OCI-LY7 (cell line): Measurements from ENCODE around the gene VCP. TPM values are rescaled to one million over a fixed set of nuclear protein-coding genes. Genes with fewer than 3 reads are reported as not detected.

Source experiments
- BruUV-seq: library from RNA; stranded (reverse); fragments of 400-500 nt; replicated peaks from 2 replicates; lab custom pipeline; 2021; lab: Mats Ljungman, UMichigan
- CTCF ChIA-PET: fragments of 300-600 bp; sonication (Branson Sonifier 250); formaldehyde crosslinking; loops from one replicate; lab custom pipeline; 2022; ENCODE audit warnings: antibody characterized with exemption; ENCODE audit not compliant: unreplicated experiment; lab: Charles Lee
- POLR2A ChIA-PET: fragments of 300-600 bp; sonication (Branson Sonifier 250); formaldehyde crosslinking; loops from one replicate; lab custom pipeline; 2022; ENCODE audit warnings: antibody characterized with exemption; lab: Charles Lee
- DNase-seq: peaks from one replicate; pipeline ENCODE4 v3.0.0-alpha.2; 2015; ENCODE audit warnings: low spot score
- H2AFZ ChIP-seq: fragments of 200-600 bp; sonication (generic), shearing (Covaris generic); 2 replicates; pipeline ENCODE4 v1.6.1; 2014; ENCODE audit warnings: mild to moderate bottlenecking, antibody characterized with exemption, low read length, moderate library complexity
- H3K27ac ChIP-seq: fragments of 200-600 bp; sonication (generic); 2 replicates; pipeline ENCODE4 v1.5.1; 2014; ENCODE audit warnings: mixed run types, low read depth, mild to moderate bottlenecking, moderate library complexity, low read length, inconsistent platforms; ENCODE audit not compliant: poor library complexity, severe bottlenecking
- H3K36me3 ChIP-seq: fragments of 200-600 bp; sonication (generic); 2 replicates; pipeline ENCODE4 v1.6.1; 2014; ENCODE audit warnings: mild to moderate bottlenecking, antibody characterized with exemption, low read length, moderate library complexity, mixed read lengths; ENCODE audit not compliant: insufficient read depth
- H3K4me1 ChIP-seq: fragments of 200-600 bp; sonication (generic); 2 replicates; pipeline ENCODE4 v1.5.1; 2014; ENCODE audit warnings: mild to moderate bottlenecking, low read length; ENCODE audit not compliant: insufficient read depth, poor library complexity, severe bottlenecking
- H3K4me2 ChIP-seq: fragments of 200-600 bp; sonication (generic); 2 replicates; pipeline ENCODE4 v1.6.1; 2014; ENCODE audit warnings: mild to moderate bottlenecking, low read length
- H3K4me3 ChIP-seq: fragments of 200-600 bp; sonication (generic); 2 replicates; pipeline ENCODE4 v1.5.1; 2014; ENCODE audit warnings: mild to moderate bottlenecking, low read depth, low read length; ENCODE audit not compliant: poor library complexity, severe bottlenecking
- H3K79me2 ChIP-seq: fragments of 200-600 bp; sonication (generic); 2 replicates; pipeline ENCODE4 v1.6.1; 2016; ENCODE audit warnings: low read depth, mild to moderate bottlenecking, low read length, moderate library complexity, mixed read lengths; ENCODE audit not compliant: insufficient read depth
- H3K9me2 ChIP-seq: fragments of 200-600 bp; sonication (generic); 2 replicates; pipeline ENCODE4 v1.6.1; 2016; ENCODE audit warnings: mild to moderate bottlenecking, low read length, mixed read lengths; ENCODE audit not compliant: insufficient read depth
- H3K9me3 ChIP-seq: fragments of 200-600 bp; sonication (generic); 2 replicates; pipeline ENCODE4 v1.6.1; 2014; ENCODE audit warnings: mild to moderate bottlenecking, mixed run types, low read length, mixed read lengths
- H4K20me1 ChIP-seq: fragments of 200-600 bp; sonication (generic); 2 replicates; pipeline ENCODE4 v1.6.1; 2014; ENCODE audit warnings: mild to moderate bottlenecking, antibody characterized with exemption, low read length, moderate library complexity, mixed read lengths; ENCODE audit not compliant: insufficient read depth
- CTCF ChIP-seq: fragments of 200-600 bp; sonication (generic); conservative IDR thresholded peaks from 2 replicates; pipeline ENCODE4 v1.5.1; 2014; ENCODE audit warnings: mild to moderate bottlenecking, antibody characterized with exemption, low read length, moderate library complexity, mixed read lengths
- EZH2phosphoT487 ChIP-seq: fragments of 200-600 bp; sonication (generic); IDR thresholded peaks from 2 replicates; pipeline ENCODE4 v1.6.1; 2018; ENCODE audit warnings: low read depth, borderline replicate concordance, mild to moderate bottlenecking, mixed run types, antibody characterized with exemption, low read length, moderate library complexity, mixed read lengths
- intact Hi-C: fragments of 100-400 bp; cut with micrococcal nuclease; formaldehyde crosslinking; loops from one replicate; pipeline ENCODE4 v1.10.0; 2022; ENCODE audit not compliant: unreplicated experiment
- total RNA-seq, 2 experiments: library from RNA; depleted of rRNA in 1 of 2; stranded (reverse); fragments of >200 nt in 1 of 2; shearing (Covaris generic) in 1 of 2; gene quantifications; 2 replicates each; pipeline ENCODE4 v1.2.3, GENCODE V29; 2014 to 2022

The VCP gene
- total RNA-seq, 2 experiments from 2014 or later, result 187 to 200 TPM

DNA sequence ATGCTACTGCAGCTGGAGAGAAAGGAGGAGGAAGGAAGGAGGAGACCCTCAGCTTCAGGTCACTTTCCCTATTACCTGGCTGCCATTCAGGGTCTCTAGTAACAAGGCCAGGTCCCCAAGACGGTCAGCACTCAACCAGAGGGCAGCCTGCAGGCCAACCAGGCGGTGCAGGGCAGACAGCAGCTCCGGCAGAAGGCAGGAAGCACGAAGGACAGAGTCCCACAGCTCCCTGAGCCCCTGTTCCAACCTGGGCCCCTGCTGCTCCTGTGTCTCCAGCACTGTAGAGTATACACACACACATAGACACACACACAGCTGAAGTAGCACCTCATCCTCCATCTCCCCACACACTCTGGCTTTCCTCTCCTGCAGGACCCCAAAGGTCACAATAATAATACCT, 5.6 kb upstream of the VCP start:
- H3K27ac ChIP-seq, result no peak overlapping the region
- no peaks in the 10 kb centered on the region for H3K9me2 ChIP-seq
- H2AFZ ChIP-seq, result no peak overlapping the region
- H3K9me3 ChIP-seq, result no peaks in the 10 kb centered on the region
- peaks cover 29% of the 10 kb centered on the region for H3K4me1 ChIP-seq
- intact Hi-C loops, result loop anchor here (10.0 kb wide), 2 partner anchors 527 to 657 kb away; partner anchors contain the start of genes CREB3, TESK1 and TLN1
- no peak for DNase-seq
- H3K4me2 ChIP-seq, result peak overlapping the region; percentile 99
- peaks cover 12% of the 10 kb centered on the region; the same call in 1 of the 2 replicates for H4K20me1 ChIP-seq
- peak overlapping the region; percentile 80 for H3K4me3 ChIP-seq
- CTCF ChIA-PET, result no interaction called here
- TF ChIP-seq CTCF, result no peak
- TF ChIP-seq EZH2phosphoT487, result no peak
- H3K79me2 ChIP-seq, result peaks cover 19% of the 10 kb centered on the region
- no TSS peak for BruUV-seq
- H3K36me3 ChIP-seq, result peaks cover 53% of the 10 kb centered on the region
- POLR2A ChIA-PET, result interaction anchor here (0.8 to 3.7 kb wide), 3 partner anchors 7 to 15 kb away, joined by 3 to 32 read pairs (median 22); no protein-coding TSS in a partner anchor

DNA sequence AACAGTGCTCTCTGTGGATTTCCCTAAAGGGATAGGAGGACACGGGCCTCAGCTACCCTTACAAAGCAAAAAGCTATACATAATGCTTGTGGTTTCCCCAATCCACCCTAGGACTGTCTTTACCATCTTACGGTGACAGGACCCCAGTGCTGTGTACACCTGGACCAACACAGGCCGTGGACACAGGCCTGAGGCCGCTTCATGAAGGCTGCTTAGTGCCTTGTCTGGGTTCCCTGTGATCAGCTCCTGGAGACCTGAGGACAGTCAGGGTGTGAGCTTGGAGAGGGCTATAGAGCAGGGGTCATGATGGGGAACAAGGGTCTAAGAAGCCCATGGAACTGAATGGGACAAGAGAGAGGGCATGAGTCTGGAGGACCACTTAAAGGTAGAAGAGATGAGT, 4.4 kb upstream of the VCP start:
- TF ChIP-seq EZH2phosphoT487 (no peak), CTCF (no peak)
- POLR2A ChIA-PET, result interaction anchor here (0.7 to 1.2 kb wide), 3 partner anchors 21 to 442 kb away, joined by 3 read pairs; no protein-coding TSS in a partner anchor

GRCh38 chr9:35075358-35075757, 2.9 kb upstream of the VCP start:
- peaks cover 67% of the 10 kb centered on the region for H3K36me3 ChIP-seq
- TF ChIP-seq CTCF, result no peak
- TF ChIP-seq EZH2phosphoT487, result no peak
- no peaks in the 10 kb centered on the region for H3K9me3 ChIP-seq
- H3K4me1 ChIP-seq, result peaks cover 28% of the 10 kb centered on the region
- intact Hi-C loops, result loop anchor here (10.0 kb wide), 2 partner anchors 529 to 659 kb away; partner anchors contain the start of genes CREB3, TESK1 and TLN1
- H3K4me2 ChIP-seq, result no peak overlapping the region
- no peaks in the 10 kb centered on the region for H3K9me2 ChIP-seq
- H4K20me1 ChIP-seq, result peaks cover 19% of the 10 kb centered on the region
- BruUV-seq, result no TSS peak
- ChIA-PET POLR2A (no interaction called here), CTCF (no interaction called here)
- no peak overlapping the region for H3K4me3 ChIP-seq
- H2AFZ ChIP-seq, result no peak overlapping the region
- H3K79me2 ChIP-seq, result peaks cover 35% of the 10 kb centered on the region
- DNase-seq, result no peak
- no peak overlapping the region for H3K27ac ChIP-seq

More for the DNA sequence above, 4.4 kb upstream of the VCP start:
- Histone ChIP-seq H3K4me1 (peaks cover 27% of the 10 kb centered on the region), H3K4me3 (no peak overlapping the region), H2AFZ (no peak overlapping the region), H3K27ac (no peak overlapping the region), H3K9me3 (no peaks in the 10 kb centered on the region), H3K4me2 (no peak overlapping the region), H3K79me2 (peaks cover 20% of the 10 kb centered on the region), H3K9me2 (no peaks in the 10 kb centered on the region), H3K36me3 (peaks cover 56% of the 10 kb centered on the region), H4K20me1 (peaks cover 12% of the 10 kb centered on the region; the same call in 1 of the 2 replicates)
- no peak for DNase-seq
- CTCF ChIA-PET, result no interaction called here
- no TSS peak for BruUV-seq
- intact Hi-C loops, result loop anchor here (10.0 kb wide), 2 partner anchors 528 to 658 kb away; partner anchors contain the start of genes CREB3, TESK1 and TLN1
